HepG2 (cell line): Measurements from ENCODE around the gene KIF2C. TPM values are rescaled to one million over a fixed set of nuclear protein-coding genes. Genes with fewer than 3 reads are reported as not detected.

Source experiments
- SALL2 ChIP-seq: sonication (generic); formaldehyde crosslinking; IDR thresholded peaks from 2 replicates; pipeline ENCODE4 v1.8.1; 2023; ENCODE audit warnings: mild to moderate bottlenecking, missing genetic modification reagents, inconsistent platforms
- ZNF44 ChIP-seq: sonication (generic); formaldehyde crosslinking; IDR thresholded peaks from 2 replicates; pipeline ENCODE4 v1.5.1; 2020; ENCODE audit warnings: mild to moderate bottlenecking, missing genetic modification reagents
- ZNF550 ChIP-seq: sonication (generic); formaldehyde crosslinking; IDR thresholded peaks from 2 replicates; pipeline ENCODE4 v1.4.0; 2020; ENCODE audit warnings: mild to moderate bottlenecking, missing genetic modification reagents, borderline replicate concordance
- ZSCAN20 ChIP-seq: sonication (generic); formaldehyde crosslinking; IDR thresholded peaks from 2 replicates; pipeline ENCODE4 v1.4.0; 2020; ENCODE audit warnings: missing genetic modification reagents, mild to moderate bottlenecking, borderline replicate concordance
- polyA plus RNA-seq, 8 experiments: library from polyadenylated mRNA; depleted of rRNA in 3 of 8; stranded (reverse) in 7 of 8; unstranded in 1 of 8; fragments of >200 nt; fragmentation: Illumina TruSeq in 4 of 8; extraction: Trizol in 4 of 8; gene quantifications; 2 replicates each; pipeline versions ENCODE4 v1.2.1 to v1.2.3, GENCODE V29; 2011 to 2016; ENCODE audit warnings: low read depth in 4 of 8, missing spikeins in 1 of 8, mixed read lengths in 1 of 8; ENCODE audit not compliant: insufficient read depth in 1 of 8
- total RNA-seq, 5 experiments: library from RNA; depleted of rRNA; stranded (reverse); fragments of >200 nt; fragmentation: Illumina TruSeq; extraction: Trizol; gene quantifications; 2 replicates each; pipeline ENCODE4 v1.2.3, GENCODE V29; 2016; ENCODE audit warnings: low read depth in 1 of 5
- TF ChIP-seq, protein P1 (sequence below), 2 experiments: fragments of 450-650 bp in 1 of 2; sonication (generic) in 1 of 2; formaldehyde crosslinking in 1 of 2; IDR thresholded peaks; 2 replicates each; pipeline versions ENCODE4 v1.6.1 to v1.8.0; 2016 to 2022; ENCODE audit warnings: antibody characterized with exemption in 1 of 2, mild to moderate bottlenecking in 1 of 2, missing genetic modification reagents in 1 of 2
- TF ChIP-seq, protein P2 (sequence below): sonication (generic); formaldehyde crosslinking; IDR thresholded peaks from 2 replicates; pipeline ENCODE4 v1.4.0; 2020; ENCODE audit warnings: missing genetic modification reagents
- TF ChIP-seq, protein P3 (sequence below): sonication (generic); formaldehyde crosslinking; IDR thresholded peaks from 2 replicates; pipeline ENCODE4 v1.4.0; 2020; ENCODE audit warnings: missing genetic modification reagents

The KIF2C gene
- total and polyA plus RNA-seq, 2 of the 13 experiments (the other 11 are each of a cell fraction or from before 2014, with no cell fraction given), result 29.7 to 53.7 TPM

DNA sequence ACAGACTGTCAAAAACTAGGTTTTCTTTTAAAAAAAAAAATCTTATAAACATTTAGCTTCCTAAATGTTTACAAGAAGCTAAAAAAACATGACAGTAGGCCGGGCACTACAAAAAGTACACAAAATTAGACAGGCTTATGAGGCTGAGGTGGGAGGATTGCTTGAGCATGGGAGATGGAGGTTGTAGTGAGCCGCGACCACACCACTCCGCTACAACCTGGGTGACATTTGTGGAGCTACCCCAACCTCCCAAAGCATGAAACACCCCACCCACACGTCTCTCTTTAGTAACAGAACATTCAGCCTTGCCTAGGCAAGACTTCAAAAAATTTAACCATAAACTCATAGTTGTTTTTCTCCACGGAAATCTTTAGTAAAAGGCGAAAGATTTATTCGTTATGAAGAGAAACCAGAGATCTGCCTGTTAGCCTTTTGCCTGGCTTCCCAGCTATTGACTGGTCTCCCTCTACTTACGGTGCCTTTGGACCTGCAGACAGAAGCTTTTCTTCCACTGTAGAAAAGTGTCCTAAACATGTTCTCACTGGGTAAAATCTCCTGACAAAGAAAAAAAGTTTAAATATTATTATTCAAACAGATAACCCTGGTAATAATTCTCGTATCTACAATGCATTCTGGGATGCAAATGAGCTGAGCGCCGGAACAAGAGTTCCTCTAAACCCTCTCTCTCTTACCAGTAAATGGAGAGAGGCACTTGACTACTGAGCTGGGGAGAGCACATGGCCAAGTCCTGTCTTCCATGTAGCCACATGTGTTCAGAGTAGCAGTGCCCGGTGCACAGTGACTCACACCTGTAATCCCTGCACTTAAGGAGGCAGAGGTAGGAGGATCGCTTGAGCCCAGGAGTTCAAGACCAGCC is 17.9 kb upstream of the KIF2C start (continued):
- TF ChIP-seq, protein P1, sequence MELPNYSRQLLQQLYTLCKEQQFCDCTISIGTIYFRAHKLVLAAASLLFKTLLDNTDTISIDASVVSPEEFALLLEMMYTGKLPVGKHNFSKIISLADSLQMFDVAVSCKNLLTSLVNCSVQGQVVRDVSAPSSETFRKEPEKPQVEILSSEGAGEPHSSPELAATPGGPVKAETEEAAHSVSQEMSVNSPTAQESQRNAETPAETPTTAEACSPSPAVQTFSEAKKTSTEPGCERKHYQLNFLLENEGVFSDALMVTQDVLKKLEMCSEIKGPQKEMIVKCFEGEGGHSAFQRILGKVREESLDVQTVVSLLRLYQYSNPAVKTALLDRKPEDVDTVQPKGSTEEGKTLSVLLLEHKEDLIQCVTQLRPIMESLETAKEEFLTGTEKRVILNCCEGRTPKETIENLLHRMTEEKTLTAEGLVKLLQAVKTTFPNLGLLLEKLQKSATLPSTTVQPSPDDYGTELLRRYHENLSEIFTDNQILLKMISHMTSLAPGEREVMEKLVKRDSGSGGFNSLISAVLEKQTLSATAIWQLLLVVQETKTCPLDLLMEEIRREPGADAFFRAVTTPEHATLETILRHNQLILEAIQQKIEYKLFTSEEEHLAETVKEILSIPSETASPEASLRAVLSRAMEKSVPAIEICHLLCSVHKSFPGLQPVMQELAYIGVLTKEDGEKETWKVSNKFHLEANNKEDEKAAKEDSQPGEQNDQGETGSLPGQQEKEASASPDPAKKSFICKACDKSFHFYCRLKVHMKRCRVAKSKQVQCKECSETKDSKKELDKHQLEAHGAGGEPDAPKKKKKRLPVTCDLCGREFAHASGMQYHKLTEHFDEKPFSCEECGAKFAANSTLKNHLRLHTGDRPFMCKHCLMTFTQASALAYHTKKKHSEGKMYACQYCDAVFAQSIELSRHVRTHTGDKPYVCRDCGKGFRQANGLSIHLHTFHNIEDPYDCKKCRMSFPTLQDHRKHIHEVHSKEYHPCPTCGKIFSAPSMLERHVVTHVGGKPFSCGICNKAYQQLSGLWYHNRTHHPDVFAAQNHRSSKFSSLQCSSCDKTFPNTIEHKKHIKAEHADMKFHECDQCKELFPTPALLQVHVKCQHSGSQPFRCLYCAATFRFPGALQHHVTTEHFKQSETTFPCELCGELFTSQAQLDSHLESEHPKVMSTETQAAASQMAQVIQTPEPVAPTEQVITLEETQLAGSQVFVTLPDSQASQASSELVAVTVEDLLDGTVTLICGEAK (IDR thresholded peaks at IDR 0.05), result no peak
- TF ChIP-seq, protein P1 (CRISPR knock-in tag; IDR thresholded peaks at IDR 0.05), result no peak
- TF ChIP-seq, protein P2, sequence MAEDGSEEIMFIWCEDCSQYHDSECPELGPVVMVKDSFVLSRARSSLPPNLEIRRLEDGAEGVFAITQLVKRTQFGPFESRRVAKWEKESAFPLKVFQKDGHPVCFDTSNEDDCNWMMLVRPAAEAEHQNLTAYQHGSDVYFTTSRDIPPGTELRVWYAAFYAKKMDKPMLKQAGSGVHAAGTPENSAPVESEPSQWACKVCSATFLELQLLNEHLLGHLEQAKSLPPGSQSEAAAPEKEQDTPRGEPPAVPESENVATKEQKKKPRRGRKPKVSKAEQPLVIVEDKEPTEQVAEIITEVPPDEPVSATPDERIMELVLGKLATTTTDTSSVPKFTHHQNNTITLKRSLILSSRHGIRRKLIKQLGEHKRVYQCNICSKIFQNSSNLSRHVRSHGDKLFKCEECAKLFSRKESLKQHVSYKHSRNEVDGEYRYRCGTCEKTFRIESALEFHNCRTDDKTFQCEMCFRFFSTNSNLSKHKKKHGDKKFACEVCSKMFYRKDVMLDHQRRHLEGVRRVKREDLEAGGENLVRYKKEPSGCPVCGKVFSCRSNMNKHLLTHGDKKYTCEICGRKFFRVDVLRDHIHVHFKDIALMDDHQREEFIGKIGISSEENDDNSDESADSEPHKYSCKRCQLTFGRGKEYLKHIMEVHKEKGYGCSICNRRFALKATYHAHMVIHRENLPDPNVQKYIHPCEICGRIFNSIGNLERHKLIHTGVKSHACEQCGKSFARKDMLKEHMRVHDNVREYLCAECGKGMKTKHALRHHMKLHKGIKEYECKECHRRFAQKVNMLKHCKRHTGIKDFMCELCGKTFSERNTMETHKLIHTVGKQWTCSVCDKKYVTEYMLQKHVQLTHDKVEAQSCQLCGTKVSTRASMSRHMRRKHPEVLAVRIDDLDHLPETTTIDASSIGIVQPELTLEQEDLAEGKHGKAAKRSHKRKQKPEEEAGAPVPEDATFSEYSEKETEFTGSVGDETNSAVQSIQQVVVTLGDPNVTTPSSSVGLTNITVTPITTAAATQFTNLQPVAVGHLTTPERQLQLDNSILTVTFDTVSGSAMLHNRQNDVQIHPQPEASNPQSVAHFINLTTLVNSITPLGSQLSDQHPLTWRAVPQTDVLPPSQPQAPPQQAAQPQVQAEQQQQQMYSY (CRISPR knock-in tag), result peak; percentile 13; the same call in 1 of the 2 replicates
- TF ChIP-seq ZNF550 (no peak), ZSCAN20 (CRISPR knock-in tag) (no peak), ZNF44 (CRISPR knock-in tag) (no peak), SALL2 (CRISPR knock-in tag) (no peak)
- TF ChIP-seq, protein P3, sequence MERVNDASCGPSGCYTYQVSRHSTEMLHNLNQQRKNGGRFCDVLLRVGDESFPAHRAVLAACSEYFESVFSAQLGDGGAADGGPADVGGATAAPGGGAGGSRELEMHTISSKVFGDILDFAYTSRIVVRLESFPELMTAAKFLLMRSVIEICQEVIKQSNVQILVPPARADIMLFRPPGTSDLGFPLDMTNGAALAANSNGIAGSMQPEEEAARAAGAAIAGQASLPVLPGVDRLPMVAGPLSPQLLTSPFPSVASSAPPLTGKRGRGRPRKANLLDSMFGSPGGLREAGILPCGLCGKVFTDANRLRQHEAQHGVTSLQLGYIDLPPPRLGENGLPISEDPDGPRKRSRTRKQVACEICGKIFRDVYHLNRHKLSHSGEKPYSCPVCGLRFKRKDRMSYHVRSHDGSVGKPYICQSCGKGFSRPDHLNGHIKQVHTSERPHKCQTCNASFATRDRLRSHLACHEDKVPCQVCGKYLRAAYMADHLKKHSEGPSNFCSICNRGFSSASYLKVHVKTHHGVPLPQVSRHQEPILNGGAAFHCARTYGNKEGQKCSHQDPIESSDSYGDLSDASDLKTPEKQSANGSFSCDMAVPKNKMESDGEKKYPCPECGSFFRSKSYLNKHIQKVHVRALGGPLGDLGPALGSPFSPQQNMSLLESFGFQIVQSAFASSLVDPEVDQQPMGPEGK (CRISPR knock-in tag), result peak; percentile 54
